Central memory CD4-positive, alpha-beta T cell (primary cell): ENCODE data around the gene IGFBPL1.
A peak's percentile ranks its signal among the peaks of the same experiment; 100 is the strongest.

Experiments
- DNase-seq: peaks from one replicate; pipeline ENCODE4 v3.0.0; 2022

Gene IGFBPL1

GRCh38 chr9:38376021-38376670 is 48.1 kb downstream of the IGFBPL1 start:
- DNase-seq = no peak

GRCh38 chr9:38375572-38375963 is 48.7 kb downstream of the IGFBPL1 start:
- DNase-seq = no peak

GRCh38 chr9:38374847-38375571 is 49.2 kb downstream of the IGFBPL1 start:
- DNase-seq = no peak

- no peak for DNase-seq
Measured at GRCh38 chr9:38373679-38374078, 50.6 kb downstream of the IGFBPL1 start.

- no peak for DNase-seq
Measured at GRCh38 chr9:38372762-38373619, 51.3 kb downstream of the IGFBPL1 start.

GRCh38 chr9:38371495-38371894 is 52.8 kb downstream of the IGFBPL1 start:
- DNase-seq = no peak

- no peak for DNase-seq
Measured at GRCh38 chr9:38370176-38370575, 54.1 kb downstream of the IGFBPL1 start.

GRCh38 chr9:38368731-38369130 is 55.5 kb downstream of the IGFBPL1 start:
- DNase-seq = no peak

- DNase-seq = no peak
Measured at GRCh38 chr9:38367898-38368297, 56.4 kb downstream of the IGFBPL1 start.

GRCh38 chr9:38363589-38363925 is 60.7 kb downstream of the IGFBPL1 start:
- no peak for DNase-seq

- DNase-seq = peak; percentile 15
Measured at GRCh38 chr9:38362852-38363588, 61.2 kb downstream of the IGFBPL1 start.

GRCh38 chr9:38361473-38361850 is 62.8 kb downstream of the IGFBPL1 start:
- no peak for DNase-seq

GRCh38 chr9:38360839-38361472 is 63.3 kb downstream of the IGFBPL1 start:
- DNase-seq = no peak

GRCh38 chr9:38359689-38360385 is 64.4 kb downstream of the IGFBPL1 start:
- no peak for DNase-seq

- DNase-seq = no peak
Measured at GRCh38 chr9:38359297-38359653, 65.0 kb downstream of the IGFBPL1 start.

GRCh38 chr9:38358390-38359296 is 65.6 kb downstream of the IGFBPL1 start:
- DNase-seq = no peak

- no peak for DNase-seq
Measured at GRCh38 chr9:38357350-38358114, 66.7 kb downstream of the IGFBPL1 start.

- no peak for DNase-seq
Measured at GRCh38 chr9:38356851-38357250, 67.4 kb downstream of the IGFBPL1 start.
